Mucosa of descending colon (tissue), 3 donors: ENCODE results near the gene GMCL2. TPM values are rescaled to one million over a fixed set of nuclear protein-coding genes. Genes with fewer than 3 reads are reported as not detected.

ENCODE experiments used
- ATAC-seq: fragments of 200-7000 bp; cut with Tn5 transposase; one replicate; pipeline ENCODE4 v1.9.1; 2020; ENCODE audit warnings: mild to moderate bottlenecking, moderate library complexity
- DNase-seq, 3 donors: peaks; one replicate each; pipeline ENCODE4 v3.0.0-alpha.2; 2020
- H3K36me3 ChIP-seq: fragments of 200-600 bp; one replicate; pipeline ENCODE4 v1.8.0; 2021; ENCODE audit warnings: low read depth, mild to moderate bottlenecking
- H3K4me1 ChIP-seq: fragments of 200-600 bp; one replicate; pipeline ENCODE4 v1.8.0; 2021; ENCODE audit warnings: low read depth, mild to moderate bottlenecking
- H3K4me3 ChIP-seq: fragments of 200-600 bp; one replicate; pipeline ENCODE4 v1.8.0; 2021; ENCODE audit warnings: mild to moderate bottlenecking
- H3K9me3 ChIP-seq: fragments of 200-600 bp; one replicate; pipeline ENCODE4 v1.8.0; 2021; ENCODE audit warnings: mild to moderate bottlenecking
- CTCF ChIP-seq: fragments of 200-600 bp; IDR thresholded peaks from one replicate; pipeline ENCODE4 v1.8.0; 2022; ENCODE audit warnings: antibody characterized with exemption, mild to moderate bottlenecking
- intact Hi-C, 2 donors: fragments of 100-400 bp; cut with DNase I in 1 of 2; cut with micrococcal nuclease in 1 of 2; formaldehyde crosslinking; loops; one replicate each; pipeline versions ENCODE4 v1.11.0 to v1.11.1; 2022; cut with DNase I, micrococcal nuclease
- total RNA-seq, 3 donors: library from RNA; stranded (reverse); fragmentation: NEBNext Ultra II Directional in 2 of 3; extraction: Animal tissue kit (Norgen Biotek cat#: 25700) in 2 of 3; gene quantifications; one replicate each; pipeline versions ENCODE4 v1.2.1 to v1.2.4, GENCODE V29; 2021 to 2023
- donor health status: DM: no; HTN: no; CAD: no; lungs with moderate emphysema.
- donor health status: DM: no; HTN: no; CAD: no.
- donor health status: DM: no; HTN: yes; CAD: no.

GMCL2 gene
- total RNA-seq, 3 donors from 2014 or later: not detected

- Histone ChIP-seq H3K9me3 (no peaks in the 10 kb centered on the region), H3K4me3 (no peak overlapping the region), H3K36me3 (peaks cover 4% of the 10 kb centered on the region), H3K4me1 (no peaks in the 10 kb centered on the region)
- ATAC-seq: no peak
- intact Hi-C loops: no loop called here
- TF ChIP-seq CTCF: no peak
- DNase-seq: no peak
These were observed 44.5 kb downstream of the GMCL2 start for GRCh38 chr5:178142642-178143041.

GRCh38 chr5:178141550-178141949 lies 45.6 kb downstream of the GMCL2 start:
- no peak for TF ChIP-seq CTCF
- Histone ChIP-seq H3K36me3 (peaks cover 4% of the 10 kb centered on the region), H3K4me3 (no peak overlapping the region), H3K9me3 (no peaks in the 10 kb centered on the region), H3K4me1 (no peaks in the 10 kb centered on the region)
- DNase-seq (no peak), ATAC-seq (no peak)
- intact Hi-C loops: no loop called here

GRCh38 chr5:178137991-178138390 lies 49.2 kb downstream of the GMCL2 start:
- ATAC-seq (no peak), DNase-seq (no peak)
- Histone ChIP-seq H3K9me3 (no peaks in the 10 kb centered on the region), H3K4me1 (no peaks in the 10 kb centered on the region), H3K36me3 (peaks cover 4% of the 10 kb centered on the region), H3K4me3 (no peak overlapping the region)
- TF ChIP-seq CTCF: no peak
- intact Hi-C loops: no loop called here

- no peak overlapping the region for H3K4me3 ChIP-seq
These were observed 50.2 kb downstream of the GMCL2 start for GRCh38 chr5:178136990-178137389.

More at GRCh38 chr5:178136990-178137389, 50.2 kb downstream of the GMCL2 start:
- no peak for TF ChIP-seq CTCF
- peaks cover 2% of the 10 kb centered on the region for H3K4me1 ChIP-seq
- no peaks in the 10 kb centered on the region for H3K36me3 ChIP-seq
- ATAC-seq (no peak), DNase-seq (no peak)
- intact Hi-C loops: no loop called here
- H3K9me3 ChIP-seq: no peaks in the 10 kb centered on the region

Other genes starting within 250 kb of the GMCL2 start
- gene PROP1, start 191.1 kb downstream of the GMCL2 start, total RNA-seq: not detected
- gene N4BP3, start 73.8 kb downstream of the GMCL2 start, total RNA-seq: 1 to 10 TPM in 2 of 3 donors, under 1 TPM in 1; 0.82 to 4.0 (median 1.7) TPM
- gene RMND5B, start 56.4 kb downstream of the GMCL2 start, total RNA-seq: 10 to 100 TPM; 34.9 to 54.2 (median 40.8) TPM
- gene NHP2, start 33.5 kb downstream of the GMCL2 start, total RNA-seq: 10 to 100 TPM; 64.8 to 90.2 (median 68.5) TPM
- gene HNRNPAB, start 17.2 kb upstream of the GMCL2 start, total RNA-seq: 100 to 1,000 TPM; 209 to 327 (median 244) TPM
- gene PHYKPL, start 45.4 kb upstream of the GMCL2 start, total RNA-seq: 100 to 1,000 TPM; 179 to 331 (median 194) TPM